IPS-NIHi11 (cell line): ENCODE results near the gene SLC16A13.

Experiments
- DNase-seq: peaks from one replicate; pipeline ENCODE4 v3.0.0; 2012; ENCODE audit warnings: mixed read lengths, low spot score

Gene SLC16A13

DNA sequence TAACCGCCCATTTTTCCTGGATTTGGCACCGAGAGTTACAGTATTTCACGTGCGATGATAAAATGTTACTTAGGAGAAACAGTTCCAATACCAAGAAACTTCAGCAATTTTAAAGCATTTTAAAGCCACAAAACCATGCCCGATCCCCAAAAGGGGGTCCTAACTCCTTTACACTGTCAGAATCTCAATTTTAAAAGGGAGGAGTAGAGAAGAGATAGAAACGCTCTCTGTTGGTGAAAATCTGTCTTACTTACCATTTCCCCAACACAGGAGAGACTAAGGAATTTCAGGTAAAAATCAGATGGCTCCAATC lies 23.9 kb upstream of the SLC16A13 start:
- no peak for DNase-seq

DNA sequence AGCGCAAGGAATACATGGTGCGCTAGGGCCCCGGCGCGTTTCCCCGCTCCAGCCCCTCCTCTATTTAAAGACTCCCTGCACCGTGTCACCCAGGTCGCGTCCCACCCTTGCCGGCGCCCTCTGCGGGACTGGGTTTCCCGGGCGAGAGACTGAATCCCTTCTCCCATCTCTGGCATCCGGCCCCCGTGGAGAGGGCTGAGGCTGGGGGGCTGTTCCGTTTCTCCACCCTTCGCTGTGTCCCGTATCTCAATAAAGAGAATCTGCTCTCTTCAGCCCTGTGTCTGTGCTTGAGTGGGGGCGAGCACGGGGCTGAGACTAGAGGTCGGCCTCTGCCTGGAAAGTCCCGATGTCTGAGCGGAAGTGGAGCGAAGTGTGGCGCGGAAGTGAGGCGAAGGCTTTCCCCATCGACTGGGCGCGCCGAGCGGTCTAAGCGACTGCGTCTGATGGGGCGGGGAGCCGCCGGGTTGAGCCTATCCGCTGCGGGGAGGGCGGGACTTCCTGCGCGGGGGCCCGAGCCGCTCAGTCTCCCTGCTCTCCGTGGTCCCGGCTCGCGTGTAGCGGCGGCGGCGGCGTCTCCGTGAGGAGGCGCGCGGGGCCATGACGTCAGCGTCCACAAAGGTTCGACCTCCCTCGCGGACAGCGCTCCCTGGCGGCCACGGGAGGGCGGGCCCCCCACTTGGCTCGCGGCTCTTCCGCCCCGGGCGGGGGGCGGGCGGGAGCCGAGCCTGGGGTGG lies 21.4 kb upstream of the SLC16A13 start:
- peak; percentile 94 for DNase-seq

DNA sequence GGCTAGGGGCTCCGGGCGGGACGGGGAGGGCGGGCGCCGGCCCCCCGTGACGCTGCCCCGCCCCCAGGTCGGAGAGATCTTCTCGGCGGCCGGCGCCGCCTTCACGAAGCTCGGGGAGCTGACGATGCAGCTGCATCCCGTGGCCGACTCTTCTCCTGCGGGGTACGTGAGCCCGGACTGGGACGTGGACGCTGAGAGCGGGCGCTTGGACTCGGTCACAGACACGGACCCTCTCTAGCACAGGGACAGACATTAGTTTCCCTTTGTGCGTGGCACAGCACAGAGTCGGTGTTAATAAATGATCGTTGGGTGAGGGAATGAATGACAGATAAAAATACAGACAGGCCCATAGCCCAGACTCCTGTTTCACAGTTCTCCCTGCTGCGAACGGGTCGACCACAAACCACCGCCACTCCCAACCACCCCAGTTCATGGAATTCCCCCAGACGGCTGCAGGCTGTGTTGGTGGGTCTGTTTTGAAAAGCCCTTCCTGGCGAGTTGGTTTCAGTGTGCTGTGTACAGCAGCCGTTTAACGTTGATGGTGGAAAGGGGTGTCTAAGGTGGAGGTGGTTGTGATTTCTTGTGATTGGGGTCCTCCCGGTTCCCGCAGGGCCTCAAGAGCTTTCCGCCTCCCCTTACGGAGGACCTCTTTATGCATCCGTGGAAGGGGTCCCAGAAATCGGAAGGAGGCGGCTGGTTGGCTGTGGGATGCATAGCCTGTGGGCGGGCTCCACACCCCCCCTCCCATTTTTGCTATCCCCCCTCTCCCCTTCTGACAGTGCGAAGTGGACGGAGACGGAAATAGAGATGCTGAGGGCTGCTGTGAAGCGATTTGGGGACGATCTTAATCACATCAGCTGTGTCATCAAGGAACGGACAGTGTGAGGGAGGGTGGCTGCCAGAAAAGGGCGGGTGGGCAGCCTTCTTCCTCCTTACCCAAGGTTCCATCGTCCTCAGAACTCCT lies 20.5 kb upstream of the SLC16A13 start:
- DNase-seq = no peak

DNA sequence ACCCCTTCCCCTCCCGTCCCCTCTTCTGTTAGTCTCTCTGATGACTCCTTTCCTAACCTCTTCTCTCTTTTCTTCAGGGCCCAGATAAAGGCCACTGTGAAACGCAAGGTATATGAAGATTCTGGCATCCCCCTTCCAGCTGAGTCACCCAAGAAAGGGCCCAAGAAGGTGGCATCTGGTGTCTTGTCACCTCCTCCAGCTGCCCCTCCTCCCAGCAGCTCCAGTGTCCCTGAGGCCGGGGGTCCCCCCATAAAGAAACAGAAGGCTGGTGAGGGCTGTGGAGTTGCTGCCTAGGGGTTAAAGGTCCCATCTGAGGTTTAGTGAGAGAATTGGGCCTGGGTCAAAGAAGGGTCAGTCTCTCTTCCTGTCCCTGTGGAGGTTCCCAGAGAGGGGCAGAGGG lies 19.4 kb upstream of the SLC16A13 start:
- DNase-seq = no peak

DNA sequence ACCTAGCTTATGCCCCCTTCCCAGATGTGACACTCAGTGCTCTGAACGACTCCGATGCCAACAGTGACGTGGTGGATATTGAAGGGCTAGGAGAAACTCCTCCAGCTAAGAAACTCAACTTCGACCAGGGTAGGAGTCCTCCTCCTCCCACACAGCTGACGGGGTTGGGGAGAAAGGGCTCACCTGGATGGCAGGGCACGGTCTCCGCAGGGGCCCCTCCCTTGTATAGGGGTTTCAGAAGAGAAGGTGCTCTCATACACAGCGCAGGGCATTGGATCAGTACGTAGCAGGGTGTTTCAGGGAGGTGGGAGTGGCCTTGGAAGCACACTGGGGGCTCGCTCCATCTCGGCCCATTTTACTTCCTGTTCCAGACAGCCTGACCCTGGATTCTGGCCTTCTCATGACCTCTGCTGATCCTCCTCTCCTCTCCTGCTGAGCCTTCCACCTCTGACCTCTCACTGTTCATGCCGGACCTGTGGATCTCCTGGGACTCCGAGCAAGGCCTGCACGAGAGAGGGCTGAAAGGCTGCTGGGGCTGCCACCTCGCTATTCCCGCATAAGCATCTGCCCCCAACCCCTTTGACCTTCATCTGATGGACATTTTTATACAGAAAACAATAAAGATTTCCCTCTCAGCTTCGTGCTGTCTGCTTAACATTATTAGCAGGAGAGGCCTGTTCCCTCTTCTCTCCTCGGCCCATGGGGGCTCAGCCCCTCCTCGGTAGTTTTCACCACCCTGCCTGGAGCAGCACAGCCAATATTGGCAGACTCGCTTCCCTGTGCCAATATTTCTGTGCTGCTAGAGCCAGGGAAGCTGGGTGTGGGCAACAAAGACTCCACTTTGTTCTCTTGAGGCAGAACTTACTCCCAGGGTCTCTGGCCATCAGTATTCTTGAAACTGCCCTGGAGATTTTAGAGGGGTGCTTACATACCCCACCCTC lies 18.7 kb upstream of the SLC16A13 start:
- no peak for DNase-seq

DNA sequence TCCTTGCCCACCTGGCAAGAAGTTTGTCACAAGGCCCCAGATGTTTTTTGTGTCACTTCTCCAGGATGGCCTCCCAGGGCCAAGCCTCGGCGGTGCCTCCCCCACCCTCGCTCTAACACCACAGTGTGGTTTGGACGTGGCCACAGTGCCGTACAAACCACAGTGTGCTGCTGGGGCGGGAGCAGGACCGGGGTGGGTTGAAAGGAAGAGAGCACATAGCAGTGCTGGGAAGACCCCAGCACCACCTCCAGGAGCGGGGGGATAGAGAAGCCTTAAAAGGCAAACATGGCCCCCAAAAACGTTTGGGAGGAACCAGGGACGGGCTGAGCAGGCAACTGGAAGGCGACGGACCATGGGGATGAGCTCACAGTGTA lies 18.0 kb upstream of the SLC16A13 start:
- no peak for DNase-seq

DNA sequence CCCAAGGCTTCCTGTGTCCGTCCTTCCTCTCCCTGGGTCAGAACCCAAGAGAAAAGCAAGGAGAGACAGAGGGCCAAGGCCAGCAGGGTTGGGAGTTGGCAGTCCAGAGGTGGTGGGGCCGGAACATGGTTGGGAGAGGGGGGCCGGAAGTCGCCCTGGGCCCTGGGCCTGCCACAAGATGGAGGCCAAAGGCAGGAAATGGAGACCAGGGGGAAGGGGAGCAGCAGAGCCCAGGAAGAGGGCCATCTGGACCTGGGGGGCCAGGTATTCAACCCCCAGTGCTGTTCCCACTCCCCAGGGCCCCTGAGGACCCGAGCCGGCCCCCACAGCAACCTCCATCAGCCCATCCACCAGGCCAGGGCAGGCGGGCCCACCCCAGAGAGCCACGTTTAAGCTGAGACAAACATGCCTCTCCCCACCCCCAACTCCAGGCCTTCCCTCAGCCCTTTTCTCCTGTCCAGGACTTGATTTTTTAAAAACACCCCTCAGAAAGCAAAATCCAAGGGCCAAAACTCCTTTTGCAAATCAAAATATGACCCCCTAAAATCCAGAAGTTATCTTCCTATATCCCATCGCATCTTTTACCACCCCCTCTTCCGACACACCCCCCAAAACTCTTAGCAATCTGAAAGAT lies 17.4 kb upstream of the SLC16A13 start:
- DNase-seq = no peak

DNA sequence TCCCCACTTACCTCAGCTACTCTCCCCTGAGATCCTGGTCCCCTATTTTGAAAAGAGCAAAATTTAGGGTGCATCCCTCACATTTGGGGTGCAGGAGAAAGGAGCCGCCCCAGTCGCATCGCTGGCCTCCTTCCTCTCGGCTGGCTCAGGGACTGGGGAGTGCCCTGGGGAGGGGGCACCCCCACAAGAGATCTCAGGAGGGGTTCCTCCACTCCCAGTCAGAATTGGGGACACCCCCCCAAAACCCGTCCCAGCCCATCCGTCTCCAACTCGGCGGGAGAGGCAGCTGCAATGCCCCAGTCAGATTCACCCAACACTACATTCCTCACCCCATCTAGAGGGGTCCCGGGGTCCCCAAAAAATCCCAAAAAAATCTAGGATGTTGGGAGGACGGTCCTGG lies 16.4 kb upstream of the SLC16A13 start:
- DNase-seq = no peak

DNA sequence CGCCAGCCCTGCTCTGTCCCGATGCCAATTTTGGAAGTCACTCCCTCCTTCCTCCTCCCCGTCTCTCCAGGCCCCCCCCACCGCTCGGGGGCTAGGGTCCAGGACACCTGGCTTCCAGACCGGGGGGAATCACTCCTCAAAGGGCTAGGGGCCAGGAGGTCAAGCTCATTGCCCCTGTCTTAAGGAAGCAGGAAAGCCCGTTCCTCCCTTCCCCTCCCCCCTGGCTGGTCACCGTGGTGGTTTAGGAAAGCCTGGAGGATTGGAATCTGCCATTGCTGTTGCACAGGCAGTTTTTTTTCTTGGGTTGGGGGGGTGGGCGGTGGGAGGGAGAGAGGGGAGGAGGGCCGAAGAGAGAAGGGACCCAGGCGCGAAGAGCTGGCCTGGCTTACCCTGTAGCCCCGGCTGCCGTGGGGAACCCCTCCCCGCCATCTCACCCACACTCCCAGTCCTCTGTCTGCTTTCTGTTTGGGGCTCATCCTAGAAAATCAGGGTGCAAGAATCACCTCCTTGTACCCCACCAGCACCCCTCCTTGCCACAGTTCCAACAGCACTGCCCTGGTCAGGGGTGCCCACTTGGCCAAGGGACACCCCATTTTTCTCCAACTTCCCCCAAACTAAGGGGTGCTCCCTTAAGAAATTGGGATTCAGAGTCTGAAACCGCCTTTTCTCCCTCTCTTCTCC lies 15.8 kb upstream of the SLC16A13 start:
- DNase-seq = peak; percentile 72

DNA sequence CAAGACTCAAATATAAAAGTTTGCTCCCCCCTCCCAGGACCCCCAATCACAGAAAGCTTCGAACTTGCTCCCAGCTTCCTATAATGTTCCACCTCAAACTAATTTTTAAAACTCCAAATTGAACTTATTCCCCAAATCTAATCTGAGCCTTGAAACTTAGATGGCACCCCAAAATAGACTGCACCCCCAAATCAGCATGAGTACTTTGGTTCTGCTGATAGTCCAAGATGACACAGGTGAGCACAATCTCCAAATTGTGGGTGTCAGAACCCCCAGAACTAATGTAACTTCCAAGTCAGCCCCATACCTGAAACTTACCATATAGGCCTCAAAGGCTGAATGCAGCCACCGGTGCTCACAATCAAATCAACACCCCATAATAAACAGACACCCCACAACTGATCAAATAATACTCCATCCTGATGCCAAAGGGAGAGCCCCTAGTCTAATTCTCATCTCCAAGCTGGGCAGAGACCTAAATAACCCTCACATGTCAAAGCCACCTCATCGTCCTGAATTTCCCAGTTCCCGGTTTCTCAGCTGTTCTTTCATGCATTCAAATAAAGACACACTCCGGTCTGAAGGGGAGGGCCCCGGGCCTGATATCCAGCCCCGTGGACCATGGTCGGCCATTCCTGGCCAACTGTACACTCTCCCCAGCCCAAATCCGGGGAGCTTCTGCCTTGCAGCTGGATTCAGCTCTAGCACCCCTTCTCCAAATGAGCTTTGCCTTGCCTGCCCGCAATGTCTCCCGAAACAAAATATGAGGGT lies 14.7 kb upstream of the SLC16A13 start:
- no peak for DNase-seq

DNA sequence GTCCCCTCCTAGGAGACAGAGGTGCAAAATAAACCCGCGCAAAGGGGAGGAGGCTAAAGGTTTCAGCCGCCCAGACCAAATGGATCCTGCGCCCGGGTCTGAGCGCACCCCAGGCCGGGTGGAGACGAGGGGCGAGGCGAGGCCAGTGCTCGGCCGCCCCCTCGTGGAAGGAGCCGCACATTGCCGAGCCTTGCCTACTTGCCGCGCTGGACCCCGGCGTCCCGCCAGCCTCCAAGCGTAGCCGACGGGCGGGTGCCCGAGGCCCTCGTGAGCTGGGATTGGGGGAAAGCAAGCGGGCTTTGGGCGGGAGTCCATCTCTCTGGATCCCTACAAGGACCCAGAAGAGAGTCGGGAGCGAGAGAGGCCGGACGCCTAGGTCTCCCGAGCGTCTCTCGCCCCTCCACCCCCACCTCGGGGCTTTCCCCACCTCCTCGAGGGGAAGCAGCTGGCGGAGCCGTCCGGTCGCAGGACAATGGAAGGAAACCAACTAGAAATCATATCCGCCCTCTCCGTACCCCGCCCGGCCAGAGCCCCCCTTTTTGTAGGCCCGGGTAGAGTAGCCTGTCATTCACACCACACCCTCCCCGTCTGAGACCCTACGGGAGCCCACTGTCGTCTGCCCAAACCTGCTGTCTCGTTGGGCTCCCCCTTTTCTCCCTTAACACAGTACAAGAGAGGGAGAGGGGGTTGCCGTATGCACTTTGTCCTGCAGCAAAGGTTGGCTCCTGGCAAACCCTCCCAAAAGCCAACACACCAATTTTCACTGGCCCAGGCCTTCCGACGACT lies 13.6 kb upstream of the SLC16A13 start:
- DNase-seq = peak; percentile 89

DNA sequence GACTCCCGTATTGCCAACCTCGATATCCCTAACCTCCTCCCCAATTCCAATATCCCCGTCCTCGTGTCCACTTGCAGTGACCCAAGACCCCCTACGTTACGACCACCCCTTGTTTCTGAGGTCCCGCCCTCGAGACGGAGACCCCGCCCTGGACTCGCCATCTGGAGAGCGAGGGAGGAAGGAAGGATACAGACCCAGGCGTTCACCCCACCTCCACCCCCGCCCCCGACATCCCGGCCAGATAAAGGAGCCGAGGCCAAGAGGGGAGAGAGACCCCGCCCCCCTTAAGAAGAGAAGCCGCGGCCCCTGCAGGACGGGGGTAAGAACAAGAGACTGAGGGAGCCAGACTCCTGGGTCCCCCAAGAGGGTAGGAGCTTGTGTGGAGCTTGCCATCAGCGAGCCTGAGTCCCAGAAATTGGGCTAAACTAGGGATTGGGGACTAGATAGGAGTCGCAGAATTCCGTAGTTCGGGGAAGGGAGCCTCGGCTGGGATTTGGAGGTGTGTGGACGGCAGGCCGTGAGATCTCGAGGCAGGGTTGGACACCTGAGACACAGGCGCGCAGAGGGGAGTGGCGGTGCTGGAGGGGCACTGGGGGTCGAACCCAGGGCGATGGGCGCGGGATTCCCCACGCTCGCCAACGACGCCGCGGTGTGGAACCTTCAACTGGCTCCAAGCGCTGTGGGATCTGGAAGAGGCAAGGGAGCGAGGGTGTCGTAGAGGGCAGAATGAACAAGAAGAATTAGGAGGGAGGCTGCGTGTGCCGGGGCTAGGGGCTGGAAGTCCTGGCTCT lies 12.8 kb upstream of the SLC16A13 start, which contains the start of gene BCL6B:
BCL6B (plus strand) TSS at position 270 of the 791 bp plus-strand sequence. CDS start 622 bp downstream, outside the sequence.
- DNase-seq = peak; percentile 43

DNA sequence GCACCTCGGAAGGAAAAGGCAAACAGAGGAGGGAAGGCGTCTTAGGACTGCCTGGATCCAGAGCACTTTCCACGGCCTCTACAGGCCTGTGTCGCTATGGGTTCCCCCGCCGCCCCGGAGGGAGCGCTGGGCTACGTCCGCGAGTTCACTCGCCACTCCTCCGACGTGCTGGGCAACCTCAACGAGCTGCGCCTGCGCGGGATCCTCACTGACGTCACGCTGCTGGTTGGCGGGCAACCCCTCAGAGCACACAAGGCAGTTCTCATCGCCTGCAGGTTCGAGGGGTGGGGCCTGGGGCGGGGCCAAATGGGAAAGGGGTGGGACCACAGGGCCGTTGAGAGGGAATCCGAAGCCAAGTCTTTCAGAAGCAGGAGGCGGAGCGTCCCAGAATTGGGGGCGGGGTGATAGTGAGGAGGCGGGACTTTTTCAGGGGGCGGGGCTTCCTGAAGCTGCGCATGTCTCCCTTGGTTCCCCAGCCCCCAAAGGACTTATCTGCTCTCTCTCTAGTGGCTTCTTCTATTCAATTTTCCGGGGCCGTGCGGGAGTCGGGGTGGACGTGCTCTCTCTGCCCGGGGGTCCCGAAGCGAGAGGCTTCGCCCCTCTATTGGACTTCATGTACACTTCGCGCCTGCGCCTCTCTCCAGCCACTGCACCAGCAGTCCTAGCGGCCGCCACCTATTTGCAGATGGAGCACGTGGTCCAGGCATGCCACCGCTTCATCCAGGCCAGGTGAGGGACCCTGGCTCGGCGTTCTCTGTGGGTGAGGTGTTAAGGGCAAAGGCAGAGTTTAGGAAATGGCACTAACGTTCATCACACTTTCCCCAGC lies 12.0 kb upstream of the SLC16A13 start:
- peak; percentile 98 for DNase-seq

DNA sequence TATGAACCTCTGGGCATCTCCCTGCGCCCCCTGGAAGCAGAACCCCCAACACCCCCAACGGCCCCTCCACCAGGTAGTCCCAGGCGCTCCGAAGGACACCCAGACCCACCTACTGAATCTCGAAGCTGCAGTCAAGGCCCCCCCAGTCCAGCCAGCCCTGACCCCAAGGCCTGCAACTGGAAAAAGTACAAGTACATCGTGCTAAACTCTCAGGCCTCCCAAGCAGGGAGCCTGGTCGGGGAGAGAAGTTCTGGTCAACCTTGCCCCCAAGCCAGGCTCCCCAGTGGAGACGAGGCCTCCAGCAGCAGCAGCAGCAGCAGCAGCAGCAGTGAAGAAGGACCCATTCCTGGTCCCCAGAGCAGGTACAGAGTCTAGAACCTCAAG lies 11.4 kb upstream of the SLC16A13 start:
- DNase-seq = no peak

DNA sequence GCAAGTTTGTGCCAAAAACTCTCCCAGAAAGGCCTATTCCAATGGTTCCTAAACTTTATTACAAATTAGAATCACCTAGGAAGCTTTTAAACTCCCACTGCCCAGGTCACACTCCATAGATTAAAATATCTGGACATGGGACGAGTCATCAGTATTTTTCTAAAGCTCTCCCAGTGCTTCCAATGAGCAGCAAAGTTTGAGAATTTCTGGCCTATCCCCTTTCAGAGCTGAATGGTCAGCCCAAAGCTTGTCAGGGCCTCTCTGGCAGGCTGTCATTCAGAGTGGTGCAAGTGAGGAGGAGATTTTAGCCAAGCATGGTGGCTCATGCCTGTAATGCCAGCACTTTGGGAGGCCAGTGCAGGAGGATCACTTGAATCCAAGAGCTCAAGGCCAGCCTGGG lies 10.6 kb upstream of the SLC16A13 start:
- DNase-seq = no peak

DNA sequence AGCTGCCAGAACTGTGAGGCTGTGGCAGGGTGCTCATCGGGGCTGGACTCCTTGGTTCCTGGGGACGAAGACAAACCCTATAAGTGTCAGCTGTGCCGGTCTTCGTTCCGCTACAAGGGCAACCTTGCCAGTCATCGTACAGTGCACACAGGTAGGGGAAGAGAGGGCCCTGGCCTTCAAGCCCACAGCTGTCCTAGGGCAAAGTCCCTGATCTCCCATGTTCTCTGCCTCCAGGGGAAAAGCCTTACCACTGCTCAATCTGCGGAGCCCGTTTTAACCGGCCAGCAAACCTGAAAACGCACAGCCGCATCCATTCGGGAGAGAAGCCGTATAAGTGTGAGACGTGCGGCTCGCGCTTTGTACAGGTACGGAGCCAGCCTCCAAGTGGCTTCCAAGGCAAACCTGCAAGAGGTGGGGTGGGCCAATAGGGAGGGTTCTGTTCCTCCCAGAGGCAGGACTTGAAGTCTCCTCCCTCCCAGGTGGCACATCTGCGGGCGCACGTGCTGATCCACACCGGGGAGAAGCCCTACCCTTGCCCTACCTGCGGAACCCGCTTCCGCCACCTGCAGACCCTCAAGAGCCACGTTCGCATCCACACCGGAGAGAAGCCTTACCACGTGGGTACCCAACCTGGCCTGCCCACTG lies 9.2 kb upstream of the SLC16A13 start:
- no peak for DNase-seq

DNA sequence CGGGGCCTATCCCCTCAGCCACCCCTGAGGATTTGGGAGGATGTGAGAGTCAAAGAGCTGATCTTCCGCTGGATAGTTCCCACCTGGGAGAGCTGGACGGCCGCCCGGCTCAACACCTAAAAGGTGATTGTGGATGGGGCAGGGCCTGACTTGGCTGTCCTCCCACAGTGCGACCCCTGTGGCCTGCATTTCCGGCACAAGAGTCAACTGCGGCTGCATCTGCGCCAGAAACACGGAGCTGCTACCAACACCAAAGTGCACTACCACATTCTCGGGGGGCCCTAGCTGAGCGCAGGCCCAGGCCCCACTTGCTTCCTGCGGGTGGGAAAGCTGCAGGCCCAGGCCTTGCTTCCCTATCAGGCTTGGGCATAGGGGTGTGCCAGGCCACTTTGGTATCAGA lies 8.5 kb upstream of the SLC16A13 start:
- no peak for DNase-seq
